H4 (cell line): ENCODE results near the gene CDK12. TPM values are rescaled to one million over a fixed set of nuclear protein-coding genes. Genes with fewer than 3 reads are reported as not detected.
"Not testable (repeated sequence)": the region's sequence is repeated elsewhere in the genome, so short reads cannot be mapped to it uniquely, and the experiment has no call there.

ENCODE experiments used
- DNase-seq: peaks from one replicate; pipeline ENCODE4 v3.0.0-alpha.2; 2015; ENCODE audit warnings: low spot score
- total RNA-seq: library from RNA; depleted of rRNA; stranded (reverse); fragments of >200 nt; shearing (Covaris generic); gene quantifications from 2 replicates; pipeline ENCODE4 v1.2.3, GENCODE V29; 2014; rRNA removed

Gene CDK12
- 15.5 and 16.4 TPM in 2 replicates for total RNA-seq

DNA sequence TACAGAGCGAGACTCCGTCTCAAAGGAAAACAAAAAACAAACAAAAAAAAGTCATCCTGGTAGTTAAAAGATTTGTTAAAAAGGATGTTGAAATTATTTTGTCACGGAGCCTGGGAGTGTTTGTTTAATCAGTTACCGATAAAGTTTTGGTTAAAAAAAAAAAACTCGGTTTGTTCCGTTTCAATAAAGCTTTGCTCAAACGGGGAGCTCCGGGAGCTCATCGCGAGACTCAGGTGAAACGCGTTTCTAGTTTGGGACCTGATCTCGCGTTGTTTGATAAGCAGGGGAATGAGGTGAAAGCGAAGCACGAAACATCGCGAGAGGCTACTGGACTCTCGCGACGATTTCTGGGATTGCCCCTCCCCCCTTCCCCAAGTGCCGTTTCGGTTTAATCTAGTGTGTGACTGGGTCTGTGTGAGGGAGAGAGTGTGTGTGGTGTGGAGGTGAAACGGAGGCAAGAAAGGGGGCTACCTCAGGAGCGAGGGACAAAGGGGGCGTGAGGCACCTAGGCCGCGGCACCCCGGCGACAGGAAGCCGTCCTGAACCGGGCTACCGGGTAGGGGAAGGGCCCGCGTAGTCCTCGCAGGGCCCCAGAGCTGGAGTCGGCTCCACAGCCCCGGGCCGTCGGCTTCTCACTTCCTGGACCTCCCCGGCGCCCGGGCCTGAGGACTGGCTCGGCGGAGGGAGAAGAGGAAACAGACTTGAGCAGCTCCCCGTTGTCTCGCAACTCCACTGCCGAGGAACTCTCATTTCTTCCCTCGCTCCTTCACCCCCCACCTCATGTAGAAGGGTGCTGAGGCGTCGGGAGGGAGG is at the start of gene CDK12:
TSS of gene CDK12 (plus strand) at position 374 of the 813 bp plus-strand sequence. CDS start 586 bp downstream, outside the sequence.
- peak; percentile 99 for DNase-seq

- no peak for DNase-seq
These were observed 45.1 kb upstream of the CDK12 start for GRCh38 chr17:39416141-39416540.

- DNase-seq: no peak
These were observed 31.7 kb upstream of the CDK12 start for GRCh38 chr17:39429600-39429999.

DNA sequence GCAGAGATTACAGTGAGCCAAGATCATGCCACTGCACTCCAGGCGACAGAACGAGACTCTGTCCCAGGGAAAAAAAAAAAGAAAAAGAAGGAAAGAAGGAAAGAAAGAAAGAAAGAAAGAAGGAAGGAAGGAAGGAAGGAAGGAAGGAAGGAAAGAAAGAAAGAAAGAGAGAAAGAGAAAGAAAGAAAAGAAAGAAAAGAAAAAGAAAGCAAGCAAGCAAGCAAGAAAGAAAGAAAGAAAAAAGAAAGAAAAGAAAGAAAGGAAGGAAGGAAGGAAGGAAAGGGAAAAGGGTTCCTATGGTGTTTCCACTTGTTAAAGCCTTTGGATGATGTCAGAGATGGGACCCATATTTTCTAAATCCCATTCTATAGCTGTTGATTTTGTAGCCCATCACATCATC is 21.4 kb upstream of the CDK12 start:
- DNase-seq: not testable (repeated sequence)

GRCh38 chr17:39443326-39443725 is 18.0 kb upstream of the CDK12 start:
- no peak for DNase-seq

DNA sequence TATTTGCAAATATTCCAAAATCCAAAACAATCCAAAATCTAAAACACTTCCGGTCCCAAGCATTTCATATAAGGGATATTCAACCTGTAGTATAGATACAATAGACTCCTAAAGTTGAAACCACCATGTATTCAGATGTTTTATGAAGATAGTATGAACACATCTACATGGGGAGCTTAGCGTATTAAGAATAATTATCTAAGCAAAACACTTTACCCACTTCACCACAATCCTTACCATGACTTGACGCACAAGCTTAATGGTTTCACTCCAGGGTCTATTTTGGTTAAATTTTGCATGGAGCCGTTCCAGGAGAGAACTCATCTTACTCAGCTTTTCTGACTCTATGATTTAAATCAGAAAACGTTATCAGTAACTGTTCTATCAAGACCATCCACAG is 13.7 kb upstream of the CDK12 start:
- DNase-seq: no peak

GRCh38 chr17:39450051-39450450 is 11.2 kb upstream of the CDK12 start:
- DNase-seq: no peak

DNA sequence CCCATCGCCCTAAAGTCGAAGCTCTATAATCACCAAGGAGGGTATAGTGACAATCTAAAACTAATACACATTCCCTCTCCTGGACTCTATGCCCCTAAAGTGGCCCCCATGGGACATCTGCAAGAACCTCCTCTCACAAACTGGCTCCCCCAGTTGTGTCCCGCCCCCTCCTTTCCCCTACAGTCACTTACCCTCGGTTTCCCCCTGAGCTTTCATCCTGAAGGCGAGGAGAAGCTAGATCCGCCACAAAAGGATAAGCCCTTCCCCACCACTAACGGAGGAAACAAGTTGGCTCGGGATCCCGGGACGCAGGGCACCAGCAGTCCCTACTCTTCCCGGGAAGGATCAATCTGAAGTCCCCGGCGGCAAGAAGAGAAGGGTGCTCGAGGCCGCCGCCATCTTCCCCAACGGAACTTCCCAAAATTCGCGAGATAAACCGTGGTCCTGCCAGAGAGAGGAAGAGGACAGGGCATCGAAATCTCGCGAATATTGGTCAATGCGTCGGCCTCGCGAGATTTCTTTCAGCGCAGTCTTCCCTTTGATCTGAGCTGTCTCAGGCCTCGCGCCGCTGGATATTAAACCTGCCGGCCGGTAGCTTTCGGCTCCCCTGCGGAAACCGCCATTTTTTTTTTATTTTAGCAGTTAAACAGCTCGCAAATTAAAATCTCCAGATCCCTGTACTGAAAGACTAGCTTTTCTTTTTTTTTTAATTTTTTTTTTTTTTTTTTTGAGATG is 10.3 kb upstream of the CDK12 start, which contains the start of gene MED1:
TSS of gene MED1 (minus strand) at position 417 of the 735 bp plus-strand sequence. CDS start at position 216, 201 bp downstream.
- peak; percentile 97 for DNase-seq

GRCh38 chr17:39455919-39456318 is 5.4 kb upstream of the CDK12 start:
- DNase-seq: no peak

GRCh38 chr17:39461926-39462569 is 762 bp downstream of the CDK12 start:
- peak; percentile 10 for DNase-seq

- no peak for DNase-seq
These were observed 1.5 kb downstream of the CDK12 start for GRCh38 chr17:39462631-39463375.

GRCh38 chr17:39464639-39465181 is 3.4 kb downstream of the CDK12 start:
- not testable (repeated sequence) for DNase-seq

DNA sequence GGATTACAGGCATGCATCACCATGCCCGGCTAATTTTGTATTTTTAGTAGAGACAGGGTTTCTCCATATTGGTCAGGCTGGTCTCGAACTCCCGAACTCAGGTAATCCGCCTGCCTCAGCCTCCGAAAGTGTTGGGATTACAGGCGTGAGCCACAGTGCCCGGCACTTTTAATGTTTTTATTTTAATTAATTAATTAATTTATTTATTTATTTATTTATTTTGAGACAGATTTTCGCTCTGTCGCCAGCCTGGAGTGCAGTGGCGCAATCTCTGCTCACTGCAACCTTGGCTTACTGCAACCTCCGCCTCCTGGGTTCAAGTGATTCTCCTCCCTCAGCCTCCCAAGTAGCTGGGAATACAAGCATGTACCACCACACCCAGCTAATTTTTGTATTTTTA is 7.3 kb downstream of the CDK12 start:
- DNase-seq: not testable (repeated sequence)

DNA sequence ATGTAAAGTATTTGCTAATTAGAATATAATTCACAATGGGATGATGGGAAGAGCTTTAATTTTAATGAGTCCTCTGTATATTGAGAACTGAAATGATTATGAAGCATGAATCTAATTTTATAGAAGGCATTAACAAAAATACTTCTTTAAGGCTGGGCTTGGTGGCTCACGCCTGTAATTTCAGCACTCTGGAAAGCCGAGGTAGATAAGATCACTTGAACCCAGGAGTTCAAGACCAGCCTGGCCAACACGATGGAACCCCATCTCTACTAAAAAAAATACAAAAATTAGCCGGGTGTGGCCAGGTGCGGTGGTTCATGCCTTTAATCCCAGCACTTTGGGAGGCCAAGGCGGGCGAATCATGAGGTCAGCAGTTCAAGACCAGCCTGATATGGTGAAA is 12.0 kb downstream of the CDK12 start:
- no peak for DNase-seq

- not testable (repeated sequence) for DNase-seq
These were observed 18.3 kb downstream of the CDK12 start for GRCh38 chr17:39479631-39480030.

DNA sequence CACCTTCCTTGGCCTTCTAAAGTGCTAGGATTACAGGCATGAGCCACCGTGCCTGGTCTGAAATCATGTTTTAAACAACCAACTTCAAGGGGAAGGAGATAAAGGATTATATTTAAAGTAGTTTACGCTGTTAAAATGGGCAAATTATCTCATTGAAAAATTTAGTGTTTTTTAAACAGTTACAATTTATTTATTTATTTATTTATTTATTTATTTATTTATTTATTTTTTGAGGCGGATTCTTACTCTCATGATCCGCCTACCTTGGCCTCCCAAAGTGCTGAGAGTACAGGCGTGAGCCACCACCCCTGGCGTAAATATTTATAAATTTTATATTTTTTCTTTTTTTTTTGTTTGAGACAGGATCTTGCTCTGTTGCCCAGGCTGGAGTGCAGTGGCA is 22.2 kb downstream of the CDK12 start:
- no peak for DNase-seq

- no peak for DNase-seq
These were observed 22.9 kb downstream of the CDK12 start for GRCh38 chr17:39484178-39484577.

DNA sequence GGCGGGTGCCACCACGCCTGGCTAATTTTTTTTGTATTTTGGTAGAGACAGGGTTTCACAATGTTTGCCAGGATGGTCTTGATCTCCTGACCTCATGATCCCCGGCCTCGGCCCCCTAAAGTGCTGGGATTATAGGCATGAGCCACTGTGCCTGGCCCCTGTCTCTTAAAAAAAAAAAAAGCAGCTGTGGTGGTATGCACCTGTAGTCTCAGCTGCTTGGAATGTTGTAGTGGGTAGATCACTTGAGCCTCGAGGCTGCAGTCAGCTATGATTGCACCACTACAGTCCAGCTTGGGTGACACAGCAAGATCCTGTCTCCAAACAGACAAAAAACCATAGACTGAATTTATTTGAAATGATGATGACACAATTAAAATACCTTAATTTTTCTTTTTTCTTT is 24.3 kb downstream of the CDK12 start:
- peak; percentile 94 for DNase-seq

- peak; percentile 91 for DNase-seq
These were observed 25.0 kb downstream of the CDK12 start for GRCh38 chr17:39486242-39486641.

DNA sequence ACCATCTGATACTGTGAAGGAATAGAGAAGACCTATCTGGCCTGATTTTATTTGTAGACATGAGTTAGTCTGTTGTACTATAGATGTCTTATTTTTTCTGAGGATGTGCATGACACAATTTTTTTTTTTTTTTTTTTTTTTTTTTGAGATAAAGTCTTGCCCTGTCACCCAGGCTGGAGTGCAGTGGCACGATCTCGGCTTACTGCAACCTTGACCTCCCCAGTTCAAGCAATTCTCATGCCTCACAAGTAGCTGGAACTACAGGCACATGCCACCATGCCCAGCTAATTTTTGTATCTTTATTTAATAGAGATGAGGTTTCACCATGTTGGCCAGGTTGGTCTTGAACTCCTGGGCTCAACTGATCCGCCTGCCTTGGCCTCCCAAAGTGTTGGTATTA is 26.2 kb downstream of the CDK12 start:
- not testable (repeated sequence) for DNase-seq

DNA sequence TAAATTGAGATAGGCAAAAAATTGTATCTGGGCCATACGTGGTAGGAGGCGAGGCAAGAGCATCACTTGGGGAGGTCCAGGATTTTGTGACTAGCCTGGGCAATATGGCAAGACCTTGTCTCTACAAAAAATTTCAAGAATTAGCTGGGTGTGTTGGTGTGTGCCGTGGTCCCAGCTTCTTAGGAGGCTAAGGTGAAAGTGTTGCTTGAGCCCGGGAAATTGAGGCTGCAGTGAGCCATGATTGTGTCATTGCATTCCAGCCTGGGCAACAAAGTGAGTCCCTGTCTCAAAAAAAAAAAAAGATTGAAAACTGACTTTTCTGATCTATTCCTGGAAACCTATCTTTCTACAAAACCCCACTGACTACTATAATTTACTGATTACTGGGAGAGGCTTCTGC is 26.7 kb downstream of the CDK12 start:
- DNase-seq: no peak
